GM18870 (cell line): Measurements from ENCODE around the gene IGSF6.
"Not testable (repeated sequence)": the region's sequence is repeated elsewhere in the genome, so short reads cannot be mapped to it uniquely, and the experiment has no call there.

Experiments used
- ATAC-seq: cut with Tn5 transposase; IDR thresholded peaks from one replicate; pipeline ENCODE4 v1.9.1; 2021; ENCODE audit warnings: moderate library complexity; ENCODE audit not compliant: unreplicated experiment

IGSF6 gene

GRCh38 chr16:21652453-21652852 is at the start of gene IGSF6:
IGSF6 (minus strand) TSS chr16:21652608; CDS start chr16:21652598, 10 bp downstream.
- ATAC-seq: no peak

GRCh38 chr16:21701271-21701670 is 48.9 kb upstream of the IGSF6 start:
- no peak for ATAC-seq

DNA sequence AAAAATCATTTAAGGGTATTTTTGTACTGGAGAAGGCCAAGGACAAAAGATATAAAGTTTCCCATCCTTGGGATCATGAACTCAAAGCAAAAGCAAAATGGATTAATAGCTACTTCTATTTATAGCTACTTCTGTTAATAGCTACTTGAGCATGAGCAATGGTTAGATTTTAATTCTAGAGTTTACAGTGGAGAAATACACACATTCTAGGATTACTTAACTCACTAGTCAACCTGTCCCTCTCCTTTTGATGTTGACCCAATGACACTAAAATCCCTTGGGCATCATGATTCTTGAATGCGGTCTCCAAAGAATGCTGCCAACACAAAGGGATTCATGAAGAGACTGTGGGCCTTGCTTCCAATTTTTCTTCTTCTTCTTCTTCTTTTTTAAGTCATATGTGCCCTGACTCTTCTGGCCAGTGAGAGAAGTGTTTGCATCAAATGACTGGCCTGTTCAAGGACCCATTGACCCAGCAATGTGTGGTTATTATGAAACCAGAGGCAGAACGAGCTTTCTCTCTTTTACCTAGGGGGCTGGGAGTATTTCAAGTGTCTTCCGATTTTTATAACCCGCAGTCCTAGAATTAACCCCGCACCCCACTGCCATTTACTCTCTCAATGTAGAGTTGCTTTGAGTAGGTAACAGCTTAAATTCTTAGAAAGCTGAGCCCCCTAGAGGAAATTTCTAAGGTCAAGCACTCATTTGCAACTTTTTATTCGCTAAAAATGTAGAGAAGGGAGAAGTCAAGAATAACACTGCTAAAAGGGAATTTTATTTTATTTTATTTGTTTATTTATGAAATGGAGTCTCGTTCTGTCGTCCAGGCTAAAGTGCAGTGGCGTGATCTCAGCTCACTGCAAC is 46.0 kb upstream of the IGSF6 start:
- ATAC-seq: no peak

GRCh38 chr16:21697032-21697431 is 44.6 kb upstream of the IGSF6 start:
- ATAC-seq: no peak

GRCh38 chr16:21694609-21695008 is 42.2 kb upstream of the IGSF6 start:
- no peak for ATAC-seq

GRCh38 chr16:21690967-21691366 is 38.6 kb upstream of the IGSF6 start:
- not testable (repeated sequence) for ATAC-seq

DNA sequence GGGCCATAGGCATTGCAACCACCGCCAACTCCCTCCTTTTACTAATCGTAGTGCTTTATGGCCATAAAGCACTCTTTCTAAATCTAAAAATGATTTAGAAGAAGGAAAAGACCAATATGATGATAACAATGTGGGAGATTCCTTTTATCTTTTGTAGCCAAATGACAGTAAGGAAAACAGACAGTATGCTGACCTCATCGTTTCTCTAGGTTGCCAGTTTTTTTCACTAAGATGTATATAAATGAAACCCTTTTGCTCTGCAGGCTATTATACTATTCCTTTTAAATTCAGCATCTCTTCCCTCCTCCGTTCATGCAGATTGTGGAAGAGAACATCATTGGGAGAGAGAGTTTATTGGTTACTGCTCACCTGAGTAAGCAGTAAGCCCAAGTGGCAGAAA is 36.7 kb upstream of the IGSF6 start:
- ATAC-seq: no peak

DNA sequence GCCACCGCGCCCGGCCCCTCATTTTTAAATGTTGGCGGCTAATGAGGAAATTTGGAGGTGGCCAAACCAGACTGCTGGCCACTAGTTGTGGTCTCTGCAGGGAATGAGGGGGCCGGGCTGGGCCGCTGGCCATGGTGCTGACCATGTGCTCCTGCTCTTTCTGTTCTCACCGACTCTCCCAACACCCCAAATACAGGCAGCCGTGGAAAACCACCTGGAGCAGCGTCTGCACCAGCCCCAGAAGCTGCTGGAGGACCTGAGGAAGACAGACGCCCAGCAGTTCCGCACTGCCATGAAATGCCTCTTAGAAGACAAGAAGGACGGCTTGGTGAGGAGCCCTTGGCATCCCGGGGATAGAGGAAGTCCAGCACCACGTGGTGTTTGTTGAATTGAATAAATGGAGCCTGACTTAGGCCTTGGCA is 32.6 kb upstream of the IGSF6 start:
- no peak for ATAC-seq

DNA sequence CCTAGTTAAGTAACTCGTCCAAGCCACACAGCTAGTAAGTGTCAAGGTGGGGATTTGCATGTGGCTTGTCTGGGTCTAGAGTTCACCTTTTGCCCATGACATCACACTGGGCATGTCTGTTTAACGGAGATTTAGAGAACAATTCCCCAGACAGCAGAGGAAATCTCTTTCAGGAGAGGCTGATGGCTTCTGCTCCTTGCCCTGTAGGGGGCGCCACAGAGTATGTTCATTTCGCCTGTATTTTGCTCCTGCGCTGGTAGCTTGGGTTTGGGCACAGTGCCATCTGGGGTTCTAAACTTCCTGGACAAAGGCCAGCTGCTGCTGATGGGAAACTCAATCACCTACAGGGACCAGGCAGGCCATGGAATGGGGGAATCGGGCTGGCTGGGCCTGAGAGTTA is 31.8 kb upstream of the IGSF6 start:
- ATAC-seq: no peak

GRCh38 chr16:21683184-21683583 is 30.8 kb upstream of the IGSF6 start:
- no peak for ATAC-seq

DNA sequence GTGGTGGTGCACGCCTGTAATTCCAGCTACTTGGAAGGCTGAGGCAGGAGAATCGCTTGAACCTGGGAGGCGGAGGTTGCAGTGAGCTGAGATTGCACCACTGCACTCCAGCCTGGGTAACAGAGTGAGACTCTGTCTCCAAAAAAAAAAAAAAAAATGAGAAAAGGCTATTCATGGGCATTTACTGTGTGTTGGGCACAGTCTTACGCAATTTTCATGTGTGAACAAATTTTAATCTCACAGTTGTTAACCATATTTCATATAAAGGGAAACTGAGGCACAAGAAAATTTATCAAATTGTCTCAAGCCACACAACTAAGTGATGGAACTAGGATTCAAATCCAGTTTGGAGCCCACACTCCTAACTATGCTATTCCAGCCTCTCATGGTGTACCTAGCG is 28.3 kb upstream of the IGSF6 start:
- not testable (repeated sequence) for ATAC-seq

GRCh38 chr16:21674456-21674855 is 22.0 kb upstream of the IGSF6 start:
- ATAC-seq: not testable (repeated sequence)

GRCh38 chr16:21673469-21673868 is 21.1 kb upstream of the IGSF6 start:
- no peak for ATAC-seq

DNA sequence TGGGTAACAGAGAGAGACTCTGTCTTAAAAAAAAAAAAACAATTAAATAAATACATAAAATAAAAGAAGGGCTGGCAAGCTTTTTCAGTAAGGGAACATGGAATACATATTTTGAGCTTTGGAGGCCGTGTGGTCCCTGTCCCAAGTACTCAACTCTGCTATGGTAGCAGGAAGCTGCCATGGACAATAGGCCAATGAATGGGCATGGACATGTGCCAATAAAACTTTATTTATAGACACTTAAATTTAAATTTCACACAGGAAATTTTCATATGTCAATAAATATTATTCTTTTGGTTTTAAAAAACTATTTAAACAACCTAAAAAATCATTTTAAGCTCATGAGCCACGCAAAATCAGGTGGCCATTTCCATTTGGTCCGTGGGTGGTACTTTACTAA is 15.2 kb upstream of the IGSF6 start:
- no peak for ATAC-seq

GRCh38 chr16:21666772-21667171 is 14.4 kb upstream of the IGSF6 start:
- ATAC-seq: no peak

DNA sequence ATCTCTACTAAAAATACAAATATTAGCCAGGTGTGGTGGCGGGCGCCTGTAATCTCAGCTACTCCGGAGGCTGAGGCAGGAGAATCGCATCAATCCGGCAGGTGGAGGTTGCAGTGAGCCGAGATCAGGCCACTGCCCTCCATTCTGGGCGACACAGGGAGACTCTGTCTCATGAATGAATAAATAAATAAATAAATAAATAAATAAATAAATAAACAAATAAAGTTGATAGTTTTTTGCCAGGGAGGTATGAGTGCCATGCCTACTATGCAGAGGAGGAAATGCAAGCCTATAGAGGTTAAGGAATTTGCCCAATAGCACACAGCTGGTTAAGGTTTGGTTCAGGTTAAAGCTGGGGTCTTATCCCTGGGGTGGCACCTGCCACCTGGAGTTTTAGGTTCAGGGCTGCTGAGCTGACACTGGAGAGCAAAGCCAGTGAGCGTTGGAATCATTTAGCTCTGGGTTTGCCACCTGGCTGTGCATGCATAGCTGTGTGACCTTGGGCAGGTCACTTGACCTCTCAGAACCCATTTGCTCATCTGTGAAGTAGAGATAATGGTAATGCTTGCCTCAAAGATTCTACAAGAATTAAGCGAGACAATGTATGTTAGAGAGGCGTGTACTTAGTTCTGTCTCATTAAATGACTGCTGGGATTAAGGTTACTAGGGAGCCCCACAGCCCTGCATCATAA is 12.5 kb upstream of the IGSF6 start:
- no peak for ATAC-seq

- no peak for ATAC-seq
Observed at GRCh38 chr16:21663889-21664647, 11.7 kb upstream of the IGSF6 start, which contains the start of gene OTOA. OTOA (plus strand) TSS chr16:21663968; CDS start chr16:21678515, 14,547 bp downstream.

- ATAC-seq: no peak
Observed at GRCh38 chr16:21659124-21659523, 6.7 kb upstream of the IGSF6 start.

DNA sequence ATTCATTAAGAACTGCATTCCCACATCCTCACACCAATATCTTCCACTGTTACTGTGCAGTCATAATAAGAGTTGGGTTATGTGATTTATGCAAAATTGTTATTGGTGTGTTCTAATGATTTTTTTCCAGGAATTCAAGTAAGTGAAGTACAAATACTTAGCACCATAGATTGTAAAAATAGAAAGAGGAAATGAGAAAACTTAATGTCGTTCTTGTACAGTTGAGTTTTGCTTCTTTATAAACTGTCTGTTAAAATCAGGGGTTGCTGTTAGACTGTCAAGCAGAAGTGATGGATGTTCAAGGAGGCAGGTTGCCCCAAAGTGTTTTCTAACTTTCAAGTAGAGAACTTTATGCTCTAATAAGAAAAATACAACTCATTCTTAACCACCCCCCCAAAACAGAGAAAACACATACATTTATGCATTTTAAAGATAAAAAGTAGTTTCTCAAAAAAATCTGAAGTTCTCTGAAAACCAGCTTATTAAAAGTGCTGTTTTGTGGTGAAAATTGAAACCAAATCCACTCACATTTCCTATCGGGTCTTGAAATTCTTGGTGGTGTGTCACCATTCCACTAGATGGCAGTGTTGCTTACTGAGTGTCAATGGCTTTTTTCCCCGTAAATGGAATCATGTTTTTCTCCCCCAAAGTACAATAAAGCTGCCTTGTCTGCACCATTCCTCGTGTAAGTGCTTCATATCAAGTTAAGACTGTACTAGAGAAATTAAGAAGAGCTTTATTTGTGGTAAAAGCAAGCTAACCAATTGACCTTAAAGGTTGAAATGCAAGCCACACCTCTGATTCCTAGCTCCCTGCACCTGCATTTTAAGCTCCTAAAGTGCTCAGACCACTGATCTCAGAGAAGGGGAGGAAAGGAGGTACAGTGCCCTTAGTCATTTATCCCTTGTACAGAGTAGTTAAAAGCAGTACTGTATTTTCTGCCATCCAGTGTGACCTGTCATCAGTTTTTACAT is 4.7 kb upstream of the IGSF6 start:
- no peak for ATAC-seq

DNA sequence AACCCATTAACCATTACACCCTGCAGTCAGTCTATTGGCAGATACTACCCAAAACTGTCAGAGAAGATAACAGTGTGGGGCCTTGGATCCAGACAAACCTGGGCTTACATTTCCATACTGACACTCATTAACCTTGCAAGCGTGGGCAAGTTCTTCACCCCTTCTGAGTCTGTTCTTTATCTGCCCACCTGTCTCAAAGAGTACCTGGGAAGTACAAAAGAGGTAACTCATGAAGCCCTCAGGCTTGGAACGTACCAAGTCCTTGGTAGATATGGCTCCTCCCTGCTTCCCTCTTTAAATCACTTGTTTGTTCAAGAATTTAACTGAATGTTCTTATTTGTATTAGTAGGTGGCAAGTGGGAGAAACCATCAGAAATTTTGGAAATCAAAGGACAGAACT is 2.5 kb upstream of the IGSF6 start:
- ATAC-seq: no peak
